Nucleus accumbens (tissue), 56 donors: Measurements from ENCODE around the gene TNNI3.
"Not testable (repeated sequence)": the region's sequence is repeated elsewhere in the genome, so short reads cannot be mapped to it uniquely, and the experiment has no call there.

ENCODE experiments used
- DNase-seq, 56 donors: peaks; one replicate each; lab custom pipeline; 2025; lab: John Stamatoyannopoulos, UW

The TNNI3 gene

GRCh38 chr19:55173714-55174409 lies 16.3 kb upstream of the TNNI3 start:
- DNase-seq: peak in 21 of 56 donors; percentile 2 to 68 (median 15)

GRCh38 chr19:55173186-55173713 lies 15.7 kb upstream of the TNNI3 start:
- no peak for DNase-seq

- no peak for DNase-seq
These were observed 15.2 kb upstream of the TNNI3 start for GRCh38 chr19:55172741-55173140.

GRCh38 chr19:55172318-55172717 lies 14.8 kb upstream of the TNNI3 start:
- not testable (repeated sequence) for DNase-seq

- no peak for DNase-seq
These were observed 13.9 kb upstream of the TNNI3 start for GRCh38 chr19:55171440-55171839.

- DNase-seq: no peak
These were observed 11.6 kb upstream of the TNNI3 start for GRCh38 chr19:55169136-55169535.

GRCh38 chr19:55166530-55167268 lies 9.2 kb upstream of the TNNI3 start, which contains the start of gene DNAAF3:
TSS of gene DNAAF3 (minus strand) at chr19:55166613. CDS start at chr19:55166413, 200 bp downstream.
- DNase-seq: peak; percentile 33 to 98 (median 86)

- peak in 37 of 56 donors; percentile 1 to 75 (median 31) for DNase-seq
These were observed 8.5 kb upstream of the TNNI3 start for GRCh38 chr19:55165952-55166529.

- DNase-seq: no peak
These were observed 4.2 kb upstream of the TNNI3 start for GRCh38 chr19:55161571-55162322.

- DNase-seq: no peak
These were observed 3.4 kb upstream of the TNNI3 start for GRCh38 chr19:55160986-55161365.

GRCh38 chr19:55160128-55160985 lies 2.8 kb upstream of the TNNI3 start:
- peak in 43 of 56 donors; percentile 1 to 73 (median 20) for DNase-seq

- DNase-seq: no peak
These were observed 1.6 kb upstream of the TNNI3 start for GRCh38 chr19:55158848-55159749.

GRCh38 chr19:55158423-55158822 lies 891 bp upstream of the TNNI3 start:
- DNase-seq: no peak

GRCh38 chr19:55156202-55157063 lies 1.1 kb downstream of the TNNI3 start:
- peak in 3 of 56 donors; percentile 1 to 42 (median 15) for DNase-seq

GRCh38 chr19:55155784-55156183 lies 1.7 kb downstream of the TNNI3 start:
- not testable (repeated sequence) for DNase-seq

- no peak for DNase-seq
These were observed 3.8 kb downstream of the TNNI3 start for GRCh38 chr19:55153652-55154264.

GRCh38 chr19:55152017-55152416 lies 5.5 kb downstream of the TNNI3 start:
- DNase-seq: no peak
